ENCODE data around the gene GRAMD1A. TPM values are rescaled to one million over a fixed set of nuclear protein-coding genes. Genes with fewer than 3 reads are reported as not detected.
"Not testable (repeated sequence)": the region's sequence is repeated elsewhere in the genome, so short reads cannot be mapped to it uniquely, and the experiment has no call there.

GRAMD1A gene
- total RNA-seq, 2 experiments from 2014 or later: 185 to 227 TPM

DNA sequence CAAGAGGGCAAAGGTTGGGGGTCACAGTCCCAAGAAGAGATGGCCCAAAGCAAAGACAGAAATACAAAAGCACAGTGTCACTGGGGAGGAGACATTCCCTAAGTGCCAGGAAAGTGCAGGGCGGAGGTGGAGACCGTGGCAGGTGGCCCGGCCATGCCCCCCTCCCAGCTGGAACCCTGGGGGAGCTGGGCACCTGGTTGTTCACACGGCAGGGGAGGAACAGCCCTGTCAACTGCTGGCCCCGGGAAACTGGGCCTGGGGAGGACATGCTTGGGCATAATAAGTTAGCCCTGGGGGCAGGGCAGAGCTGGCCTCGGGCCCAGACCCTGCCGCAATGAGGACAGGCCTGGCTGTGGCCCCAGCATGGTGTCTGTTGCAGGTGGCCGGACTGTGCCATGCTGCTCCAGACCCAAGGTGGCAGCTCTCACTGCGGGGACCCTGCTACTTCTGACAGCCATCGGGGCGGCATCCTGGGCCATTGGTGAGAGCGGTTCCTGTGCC is 48.8 kb downstream of the GRAMD1A start:
- Mint-ChIP-seq H3K27ac (no peak overlapping the region), H3K9me3 (ENCODE audit: low read depth) (no peaks in the 10 kb centered on the region), H3K27me3 (no peaks in the 10 kb centered on the region), H3K36me3 (ENCODE audit: low read depth) (no peaks in the 10 kb centered on the region), H3K4me3 (no peak overlapping the region), H3K4me1 (peaks cover 15% of the 10 kb centered on the region)
- ChIA-PET CTCF (interaction anchor here (1.8 to 3.6 kb wide), 2 partner anchors 11 to 18 kb away, joined by 5 to 14 read pairs; no protein-coding TSS in a partner anchor), POLR2A (interaction anchor here (0.6 kb wide), 1 partner anchor 781 kb away, joined by 3 read pairs; no protein-coding TSS in a partner anchor)
- DNase-seq (no peak), ATAC-seq (no peak)
- intact Hi-C loops (cut with DNase I, micrococcal nuclease): loop anchor here in 1 of 2 experiments (5.0 kb wide), 1 partner anchor 88 kb away; the partner anchor contains the start of genes FXYD1 and LGI4

DNA sequence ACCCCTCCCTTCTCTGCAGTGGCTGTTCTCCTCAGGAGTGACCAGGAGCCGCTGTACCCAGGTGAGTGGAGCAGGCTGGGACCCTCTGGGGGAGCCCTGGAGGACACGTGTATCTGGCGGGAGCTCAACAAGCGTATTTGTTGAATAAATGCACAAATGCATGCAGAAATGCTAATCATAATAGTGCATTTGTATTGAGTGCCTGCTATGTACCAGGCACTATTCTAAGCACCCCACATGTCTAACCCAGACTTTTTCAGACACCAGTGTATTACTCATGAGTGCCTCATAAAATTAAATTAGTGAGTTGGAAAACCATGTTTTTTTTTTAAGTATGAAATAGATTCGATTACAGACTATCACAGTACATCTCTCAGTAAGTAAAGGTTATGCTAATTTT is 49.3 kb downstream of the GRAMD1A start:
- intact Hi-C loops (cut with DNase I, micrococcal nuclease): loop anchor here in 1 of 2 experiments (5.0 kb wide), 1 partner anchor 88 kb away; the partner anchor contains the start of genes FXYD1 and LGI4
- DNase-seq (no peak), ATAC-seq (no peak)
- ChIA-PET POLR2A (interaction anchor here (0.6 kb wide), 1 partner anchor 781 kb away, joined by 3 read pairs; no protein-coding TSS in a partner anchor), CTCF (interaction anchor here (1.8 to 3.6 kb wide), 3 partner anchors 11 to 21 kb away, joined by 5 to 14 read pairs (median 6); no protein-coding TSS in a partner anchor)
- no peak overlapping the region for H3K4me3 Mint-ChIP-seq
- H3K4me1 Mint-ChIP-seq: peaks cover 10% of the 10 kb centered on the region
- H3K36me3 Mint-ChIP-seq (ENCODE audit: low read depth): no peaks in the 10 kb centered on the region
- no peaks in the 10 kb centered on the region for H3K9me3 Mint-ChIP-seq (ENCODE audit: low read depth)
- no peaks in the 10 kb centered on the region for H3K27me3 Mint-ChIP-seq
- no peak overlapping the region for H3K27ac Mint-ChIP-seq

DNA sequence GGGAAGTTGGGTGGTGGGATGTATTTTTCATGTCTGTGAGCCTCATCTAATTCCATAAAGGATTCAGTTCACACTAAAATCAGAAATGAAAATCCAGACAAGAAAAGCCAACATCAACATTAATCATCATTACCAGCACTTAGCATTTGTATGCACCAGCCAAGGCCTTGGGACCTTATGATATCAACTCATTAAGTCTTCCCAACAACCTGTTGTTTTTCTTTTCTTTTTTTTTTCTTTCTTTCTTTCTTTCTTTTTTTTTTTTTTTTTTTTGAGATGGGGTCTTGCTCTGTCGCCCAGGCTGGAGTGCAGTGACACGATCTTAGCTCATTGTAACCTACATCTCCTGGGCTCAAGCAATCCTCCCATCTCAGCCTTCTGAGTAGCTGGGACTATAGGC is 50.5 kb downstream of the GRAMD1A start:
- ATAC-seq; H3K27ac Mint-ChIP-seq; H3K36me3 Mint-ChIP-seq (ENCODE audit: low read depth); POLR2A ChIA-PET; H3K4me3 Mint-ChIP-seq; intact Hi-C loops (cut with DNase I, micrococcal nuclease); H3K4me1 Mint-ChIP-seq; H3K27me3 Mint-ChIP-seq; DNase-seq; H3K9me3 Mint-ChIP-seq (ENCODE audit: low read depth): not testable (repeated sequence)
- CTCF ChIA-PET: interaction anchor here (2.0 to 3.6 kb wide), 2 partner anchors 17 to 20 kb away, joined by 6 to 14 read pairs; no protein-coding TSS in a partner anchor

DNA sequence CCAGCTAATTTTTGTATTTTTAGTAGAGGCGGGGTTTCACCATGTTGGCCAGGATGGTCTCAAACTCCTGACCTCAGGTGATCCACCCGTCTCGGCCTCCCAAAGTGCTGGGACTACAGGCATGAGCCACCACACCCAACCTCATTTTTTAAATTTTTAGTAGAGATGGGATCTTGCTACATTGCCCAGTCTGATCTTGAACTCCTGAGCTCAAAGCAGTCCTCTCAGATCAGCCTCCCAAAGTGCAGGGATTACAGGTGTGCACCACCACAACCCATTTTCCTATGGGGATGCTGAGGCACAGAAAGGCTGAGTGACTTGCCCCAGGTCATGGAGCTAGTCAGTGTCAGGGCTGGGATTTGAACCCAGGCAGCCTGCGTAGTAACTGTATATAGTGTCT is 51.1 kb downstream of the GRAMD1A start:
- H3K4me3 Mint-ChIP-seq; DNase-seq; H3K36me3 Mint-ChIP-seq (ENCODE audit: low read depth); H3K9me3 Mint-ChIP-seq (ENCODE audit: low read depth); POLR2A ChIA-PET; H3K4me1 Mint-ChIP-seq; H3K27ac Mint-ChIP-seq; H3K27me3 Mint-ChIP-seq; intact Hi-C loops (cut with DNase I, micrococcal nuclease); ATAC-seq: not testable (repeated sequence)
- CTCF ChIA-PET: interaction anchor here (0.6 to 3.6 kb wide), 3 partner anchors 16 to 549 kb away, joined by 3 to 14 read pairs (median 6); no protein-coding TSS in a partner anchor

DNA sequence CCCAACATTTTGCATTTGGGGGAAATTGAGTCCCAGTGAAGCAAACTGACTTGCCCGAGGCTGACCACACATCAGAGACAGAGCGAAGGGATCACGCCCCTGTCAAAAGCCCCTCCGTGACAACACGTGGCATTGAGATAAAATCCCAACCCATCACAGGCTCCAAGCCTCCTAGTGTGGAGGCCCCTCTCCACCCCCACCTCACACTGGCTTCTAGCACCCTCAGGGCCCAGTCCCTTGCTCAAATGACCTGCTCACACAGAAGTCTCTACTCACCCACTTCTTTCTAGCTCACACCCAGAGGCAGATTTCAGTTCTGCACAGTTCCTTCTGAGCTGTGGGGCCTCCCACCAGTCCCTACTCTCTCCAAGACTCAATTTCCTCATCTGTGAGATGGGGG is 51.7 kb downstream of the GRAMD1A start:
- no peaks in the 10 kb centered on the region for H3K36me3 Mint-ChIP-seq (ENCODE audit: low read depth)
- POLR2A ChIA-PET: no interaction called here
- no peak overlapping the region for H3K27ac Mint-ChIP-seq
- ATAC-seq (no peak), DNase-seq (no peak)
- CTCF ChIA-PET: interaction anchor here (0.6 to 0.7 kb wide), 2 partner anchors 406 to 549 kb away, joined by 3 to 4 read pairs; no protein-coding TSS in a partner anchor
- intact Hi-C loops (cut with DNase I, micrococcal nuclease): no loop called here
- no peak overlapping the region for H3K4me3 Mint-ChIP-seq
- no peaks in the 10 kb centered on the region for H3K4me1 Mint-ChIP-seq
- H3K9me3 Mint-ChIP-seq (ENCODE audit: low read depth): no peaks in the 10 kb centered on the region
- H3K27me3 Mint-ChIP-seq: peaks cover 2% of the 10 kb centered on the region

DNA sequence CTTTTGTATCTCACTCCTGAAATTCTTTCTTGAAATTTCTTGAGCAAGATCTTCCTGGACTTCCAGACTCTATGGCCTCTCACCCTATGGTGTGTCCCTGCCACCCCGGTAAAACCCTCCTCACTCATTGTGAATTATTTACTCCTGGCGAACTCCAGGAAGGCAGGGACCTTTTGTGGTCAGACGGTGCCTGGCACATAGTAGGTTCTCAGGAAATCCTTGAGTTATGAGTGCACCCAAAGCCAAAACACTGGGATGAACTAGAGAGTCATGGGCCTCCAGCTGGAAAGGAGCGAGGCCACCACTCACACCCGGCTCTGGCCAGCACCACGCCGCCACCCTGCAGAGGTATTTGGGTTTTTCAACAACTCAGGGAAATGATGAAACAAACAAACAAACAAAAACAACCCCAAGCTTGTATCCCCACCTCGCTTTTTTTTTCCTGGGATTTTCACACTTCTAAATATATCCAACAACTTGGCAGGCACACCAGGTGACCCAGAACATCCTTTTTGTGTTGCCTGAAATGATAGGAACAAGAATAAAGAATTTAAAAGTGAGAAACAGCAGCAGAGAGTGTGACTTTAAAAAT is 52.6 kb downstream of the GRAMD1A start:
- DNase-seq (no peak), ATAC-seq (no peak)
- Mint-ChIP-seq H3K27ac (no peak overlapping the region), H3K36me3 (ENCODE audit: low read depth) (no peaks in the 10 kb centered on the region), H3K4me3 (no peak overlapping the region), H3K4me1 (no peaks in the 10 kb centered on the region), H3K9me3 (ENCODE audit: low read depth) (no peaks in the 10 kb centered on the region), H3K27me3 (peaks cover 2% of the 10 kb centered on the region)
- POLR2A ChIA-PET: no interaction called here
- intact Hi-C loops (cut with DNase I, micrococcal nuclease): no loop called here
- CTCF ChIA-PET: interaction anchor here (0.8 to 1.5 kb wide), 3 partner anchors 9 to 1492 kb away, joined by 3 to 10 read pairs (median 5); no protein-coding TSS in a partner anchor

DNA sequence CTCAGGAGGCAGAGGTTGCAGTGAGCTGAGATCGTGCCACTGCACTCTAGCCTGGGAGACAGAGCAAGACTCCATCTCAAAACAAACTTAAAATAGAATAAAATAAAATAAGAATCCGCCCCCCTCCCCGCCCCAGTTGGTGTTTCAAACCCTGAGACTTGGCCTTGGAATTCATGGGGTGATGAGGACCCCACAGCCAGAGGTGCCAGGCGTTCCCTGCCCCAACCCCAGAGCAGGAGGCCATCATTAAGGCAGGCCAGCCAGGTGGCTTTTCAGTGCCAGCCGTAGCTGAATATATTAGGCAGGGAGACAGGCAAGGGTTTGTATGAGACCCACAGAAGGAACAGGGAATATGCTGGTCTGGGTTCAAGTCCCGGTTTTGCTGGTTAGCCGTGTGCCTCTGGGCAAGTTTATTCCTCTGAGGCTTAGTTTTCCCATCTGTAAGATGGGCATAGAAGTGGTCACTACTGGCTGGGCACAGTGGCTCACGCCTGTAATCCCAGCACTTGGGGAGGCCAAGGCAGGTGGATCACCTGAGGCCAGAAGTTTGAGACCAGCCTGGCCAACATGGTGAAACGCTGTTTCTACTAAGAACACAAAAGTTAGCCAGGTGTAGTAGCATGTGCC is 53.7 kb downstream of the GRAMD1A start:
- Mint-ChIP-seq H3K36me3 (ENCODE audit: low read depth) (no peaks in the 10 kb centered on the region), H3K4me3 (no peak overlapping the region), H3K27me3 (peaks cover 2% of the 10 kb centered on the region)

DNA sequence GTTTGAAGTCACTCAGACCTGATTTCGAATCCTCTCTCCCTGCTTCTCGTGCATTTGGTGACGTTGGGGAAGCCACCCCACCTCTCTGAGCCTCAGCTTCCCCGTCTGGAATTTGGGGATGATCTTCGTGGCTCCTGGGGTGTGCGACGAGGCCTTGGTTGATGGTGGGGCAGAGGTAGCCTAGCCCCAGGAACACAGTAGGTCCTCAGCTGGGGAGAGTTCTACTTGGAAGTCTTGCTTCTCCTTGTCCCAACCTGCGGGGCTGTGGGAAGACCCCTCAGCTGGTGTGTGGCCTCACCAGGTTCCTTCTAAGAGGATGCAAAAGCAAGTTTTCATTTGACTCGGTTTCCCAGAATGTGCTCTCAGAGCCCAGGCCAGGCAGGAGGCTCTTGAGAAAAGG is 54.5 kb downstream of the GRAMD1A start:
- Mint-ChIP-seq H3K4me1 (no peaks in the 10 kb centered on the region), H3K9me3 (ENCODE audit: low read depth) (no peaks in the 10 kb centered on the region), H3K27me3 (peaks cover 2% of the 10 kb centered on the region), H3K36me3 (ENCODE audit: low read depth) (no peaks in the 10 kb centered on the region), H3K27ac (no peak overlapping the region), H3K4me3 (no peak overlapping the region)
- ChIA-PET POLR2A (no interaction called here), CTCF (interaction anchor here (1.0 to 2.8 kb wide), 3 partner anchors 10 to 12 kb away, joined by 3 to 17 read pairs (median 9); no protein-coding TSS in a partner anchor)
- ATAC-seq: no peak
- intact Hi-C loops (cut with DNase I, micrococcal nuclease): no loop called here
- DNase-seq: no peak

More for the DNA sequence above, 53.7 kb downstream of the GRAMD1A start:
- no peaks in the 10 kb centered on the region for H3K9me3 Mint-ChIP-seq (ENCODE audit: low read depth)
- DNase-seq (no peak), ATAC-seq (no peak)
- H3K4me1 Mint-ChIP-seq: no peaks in the 10 kb centered on the region
- intact Hi-C loops (cut with DNase I, micrococcal nuclease): no loop called here
- ChIA-PET CTCF (interaction anchor here (0.6 to 1.5 kb wide), 3 partner anchors 10 to 1493 kb away, joined by 3 to 10 read pairs (median 3); no protein-coding TSS in a partner anchor), POLR2A (no interaction called here)
- H3K27ac Mint-ChIP-seq: no peak overlapping the region

DNA sequence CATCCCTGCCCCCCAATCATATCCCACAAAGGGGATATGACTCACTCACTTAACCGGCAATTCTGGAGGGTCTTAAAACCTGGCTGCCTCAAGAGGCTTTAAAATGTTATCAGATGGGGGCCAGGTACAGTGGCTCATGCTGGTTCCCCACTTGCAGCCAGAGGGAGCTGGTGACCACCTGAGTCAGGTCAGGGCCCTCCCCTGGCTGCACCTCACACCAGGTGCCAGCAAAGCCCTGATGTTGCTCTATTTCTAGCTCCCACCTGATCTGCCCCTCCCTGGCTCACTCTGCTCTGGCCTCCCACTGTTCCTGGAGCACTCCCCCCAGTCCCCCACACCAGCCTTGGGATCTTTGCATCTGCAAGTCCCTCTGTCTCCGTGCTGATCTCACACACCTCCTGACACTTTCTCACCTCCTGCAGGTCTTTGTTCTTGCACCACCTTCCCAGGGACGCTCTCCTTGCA is 55.6 kb downstream of the GRAMD1A start:
- POLR2A ChIA-PET: no interaction called here
- ATAC-seq: peak; percentile 47

DNA sequence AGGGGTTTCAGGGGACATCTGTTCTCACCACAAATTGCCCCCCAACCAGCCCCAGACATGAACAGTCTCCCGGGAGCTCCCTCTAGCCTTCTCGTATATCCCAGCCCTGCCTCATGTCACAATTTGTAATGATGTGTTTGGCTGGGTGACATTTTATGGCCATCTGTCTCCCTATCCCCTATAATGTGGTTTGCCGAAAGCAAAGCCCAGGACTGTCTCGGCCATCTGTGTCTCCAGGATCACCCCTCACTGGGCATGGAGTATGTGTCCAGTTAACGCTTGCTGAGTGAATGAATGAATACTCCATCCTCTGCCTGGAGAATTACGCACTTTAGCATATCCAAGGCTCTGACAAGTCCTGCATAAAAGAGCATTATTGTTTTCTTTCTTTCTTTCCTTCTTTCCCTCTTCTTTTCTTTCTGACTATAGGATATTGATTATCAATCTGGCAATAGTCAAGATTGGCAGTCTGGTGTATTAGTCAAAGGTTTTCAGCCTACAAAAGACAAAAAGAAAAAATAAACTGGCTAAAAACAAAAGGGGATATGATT is 56.5 kb downstream of the GRAMD1A start:
- Mint-ChIP-seq H3K36me3 (ENCODE audit: low read depth) (no peaks in the 10 kb centered on the region), H3K27ac (no peak overlapping the region), H3K4me3 (no peak overlapping the region), H3K4me1 (no peaks in the 10 kb centered on the region), H3K9me3 (ENCODE audit: low read depth) (no peaks in the 10 kb centered on the region), H3K27me3 (peaks cover 2% of the 10 kb centered on the region)
- ChIA-PET POLR2A (no interaction called here), CTCF (interaction anchor here (0.7 to 2.8 kb wide), 2 partner anchors 12 to 289 kb away, joined by 3 to 17 read pairs; no protein-coding TSS in a partner anchor)
- no peak for ATAC-seq
- intact Hi-C loops (cut with DNase I, micrococcal nuclease): no loop called here
- no peak for DNase-seq

More for the DNA sequence above, 55.6 kb downstream of the GRAMD1A start:
- Mint-ChIP-seq H3K27me3 (peaks cover 2% of the 10 kb centered on the region), H3K36me3 (ENCODE audit: low read depth) (no peaks in the 10 kb centered on the region), H3K4me1 (no peaks in the 10 kb centered on the region), H3K4me3 (no peak overlapping the region), H3K9me3 (ENCODE audit: low read depth) (no peaks in the 10 kb centered on the region), H3K27ac (no peak overlapping the region)
- intact Hi-C loops (cut with DNase I, micrococcal nuclease): no loop called here
- CTCF ChIA-PET: interaction anchor here (0.7 to 2.8 kb wide), 4 partner anchors 10 to 289 kb away, joined by 3 to 17 read pairs (median 6); no protein-coding TSS in a partner anchor
- DNase-seq: peak; percentile 41

DNA sequence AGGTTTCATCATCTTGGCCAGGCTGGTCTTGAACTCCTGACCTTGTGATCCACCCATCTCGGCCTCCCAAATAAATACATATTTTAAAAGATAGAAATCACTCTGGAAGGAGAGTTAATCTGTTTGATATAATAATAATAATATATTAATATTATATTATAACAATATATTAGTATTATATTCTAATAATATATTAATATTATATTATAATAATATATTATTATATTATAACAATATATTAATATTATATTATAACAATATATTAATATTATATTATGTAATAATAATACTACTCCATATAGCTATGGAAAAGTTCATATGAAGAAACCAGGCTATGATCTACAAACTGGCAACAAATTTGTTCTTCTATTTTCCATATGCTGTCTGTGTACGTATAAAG is 58.2 kb downstream of the GRAMD1A start:
- Mint-ChIP-seq H3K9me3 (ENCODE audit: low read depth) (no peaks in the 10 kb centered on the region), H3K27me3 (peaks cover 2% of the 10 kb centered on the region), H3K4me3 (no peak overlapping the region), H3K36me3 (ENCODE audit: low read depth) (no peaks in the 10 kb centered on the region), H3K4me1 (peaks cover under 1% of the 10 kb centered on the region), H3K27ac (no peak overlapping the region)
- DNase-seq (no peak), ATAC-seq (no peak)
- intact Hi-C loops (cut with DNase I, micrococcal nuclease): no loop called here
- ChIA-PET POLR2A (no interaction called here), CTCF (interaction anchor here (0.7 to 1.9 kb wide), 3 partner anchors 9 to 14 kb away, joined by 3 to 8 read pairs (median 7); no protein-coding TSS in a partner anchor)

All from activated CD4-positive, alpha-beta T cell treated with anti-CD3 and anti-CD28 coated beads for 36 hours (primary cell).